HG02943 (cell line): ENCODE results near the gene CFAP20.
"Not testable (repeated sequence)": the region's sequence is repeated elsewhere in the genome, so short reads cannot be mapped to it uniquely, and the experiment has no call there.

Source experiments
- ATAC-seq: cut with Tn5 transposase; IDR thresholded peaks from one replicate; pipeline ENCODE4 v1.9.1; 2021; ENCODE audit warnings: mild to moderate bottlenecking, low read depth, moderate library complexity; ENCODE audit not compliant: unreplicated experiment

The CFAP20 gene

GRCh38 chr16:58099097-58099955 lies 29.9 kb downstream of the CFAP20 start:
- ATAC-seq: no peak

- ATAC-seq: no peak
Observed at GRCh38 chr16:58098207-58099096, 30.7 kb downstream of the CFAP20 start.

- no peak for ATAC-seq
Observed at GRCh38 chr16:58096249-58096648, 32.9 kb downstream of the CFAP20 start.

GRCh38 chr16:58095575-58095960 lies 33.6 kb downstream of the CFAP20 start:
- ATAC-seq: not testable (repeated sequence)

GRCh38 chr16:58094791-58095574 lies 34.2 kb downstream of the CFAP20 start:
- ATAC-seq: no peak

GRCh38 chr16:58094026-58094425 lies 35.2 kb downstream of the CFAP20 start:
- ATAC-seq: no peak

GRCh38 chr16:58090396-58090795 lies 38.8 kb downstream of the CFAP20 start:
- ATAC-seq: not testable (repeated sequence)

GRCh38 chr16:58088091-58088490 lies 41.1 kb downstream of the CFAP20 start:
- no peak for ATAC-seq

GRCh38 chr16:58087209-58087913 lies 41.8 kb downstream of the CFAP20 start:
- ATAC-seq: no peak

GRCh38 chr16:58086381-58087208 lies 42.6 kb downstream of the CFAP20 start:
- no peak for ATAC-seq

- no peak for ATAC-seq
Observed at GRCh38 chr16:58085584-58086251, 43.5 kb downstream of the CFAP20 start.

GRCh38 chr16:58085171-58085570 lies 44.0 kb downstream of the CFAP20 start:
- no peak for ATAC-seq

GRCh38 chr16:58084635-58085034 lies 44.5 kb downstream of the CFAP20 start:
- no peak for ATAC-seq

GRCh38 chr16:58082381-58082780 lies 46.8 kb downstream of the CFAP20 start:
- no peak for ATAC-seq

- ATAC-seq: not testable (repeated sequence)
Observed at GRCh38 chr16:58080657-58081056, 48.5 kb downstream of the CFAP20 start.

- no peak for ATAC-seq
Observed at GRCh38 chr16:58077796-58078195, 51.4 kb downstream of the CFAP20 start.

GRCh38 chr16:58076514-58076913 lies 52.7 kb downstream of the CFAP20 start:
- no peak for ATAC-seq

- ATAC-seq: no peak
Observed at GRCh38 chr16:58074657-58075056, 54.5 kb downstream of the CFAP20 start.

GRCh38 chr16:58073086-58073485 lies 56.1 kb downstream of the CFAP20 start:
- not testable (repeated sequence) for ATAC-seq
